DOHH2 (cell line): Measurements from ENCODE around the gene CDCP1.

Experiments used
- H3F3A ChIP-seq: fragments of 200-600 bp; sonication (generic), shearing (Covaris generic); 2 replicates; pipeline ENCODE4 v1.6.0; 2016; ENCODE audit warnings: antibody characterized with exemption, mild to moderate bottlenecking; ENCODE audit not compliant: control insufficient read depth, insufficient read depth
- H3K27ac ChIP-seq: fragments of 200-600 bp; sonication (generic); 2 replicates; pipeline ENCODE4 v1.5.1; 2014; ENCODE audit warnings: low read depth, mild to moderate bottlenecking, low read length, moderate library complexity
- H3K27me3 ChIP-seq: fragments of 200-600 bp; sonication (generic); 2 replicates; pipeline ENCODE4 v1.6.1; 2014; ENCODE audit warnings: mild to moderate bottlenecking, low read length, mixed read lengths; ENCODE audit not compliant: control insufficient read depth
- H3K36me3 ChIP-seq: fragments of 200-600 bp; sonication (generic); 2 replicates; pipeline ENCODE4 v1.6.1; 2014; ENCODE audit warnings: mild to moderate bottlenecking, low read length, moderate library complexity, mixed read lengths; ENCODE audit not compliant: control insufficient read depth
- H3K4me1 ChIP-seq: fragments of 200-600 bp; sonication (generic); 2 replicates; pipeline ENCODE4 v1.6.1; 2014; ENCODE audit warnings: mild to moderate bottlenecking, low read length, mixed read lengths; ENCODE audit not compliant: control insufficient read depth
- H3K4me2 ChIP-seq: fragments of 200-600 bp; sonication (generic); 2 replicates; pipeline ENCODE4 v1.6.0; 2014; ENCODE audit warnings: mild to moderate bottlenecking, low read length, moderate library complexity
- H3K4me3 ChIP-seq: fragments of 200-600 bp; sonication (generic); 2 replicates; pipeline ENCODE4 v1.5.1; 2014; ENCODE audit warnings: mild to moderate bottlenecking, low read length, mixed read lengths
- H3K79me2 ChIP-seq: fragments of 200-600 bp; sonication (generic); 2 replicates; pipeline ENCODE4 v1.6.1; 2014; ENCODE audit warnings: mild to moderate bottlenecking, low read length, mixed read lengths; ENCODE audit not compliant: control insufficient read depth
- H3K9me2 ChIP-seq: fragments of 200-600 bp; sonication (generic); replicated peaks from 2 replicates; pipeline ENCODE4 v1.6.1; 2014; ENCODE audit warnings: mild to moderate bottlenecking, low read length, mixed read lengths; ENCODE audit not compliant: control insufficient read depth
- H3K9me3 ChIP-seq: fragments of 200-600 bp; sonication (generic); 2 replicates; pipeline ENCODE4 v1.6.1; 2014; ENCODE audit warnings: antibody characterized with exemption, low read length, mixed read lengths; ENCODE audit not compliant: control insufficient read depth, insufficient read depth
- H4K20me1 ChIP-seq: fragments of 200-600 bp; sonication (generic); 2 replicates; pipeline ENCODE4 v1.6.0; 2014; ENCODE audit warnings: low read depth, mild to moderate bottlenecking, antibody characterized with exemption, low read length, moderate library complexity; ENCODE audit not compliant: control insufficient read depth, insufficient read depth
- CTCF ChIP-seq: fragments of 200-600 bp; sonication (generic); IDR thresholded peaks from one replicate; pipeline ENCODE4 v1.5.1; 2014; ENCODE audit warnings: antibody characterized with exemption, mild to moderate bottlenecking, low read depth, low read length; ENCODE audit not compliant: poor library complexity, severe bottlenecking
- EZH2phosphoT487 ChIP-seq: fragments of 200-600 bp; sonication (generic); IDR thresholded peaks from 2 replicates; pipeline ENCODE4 v1.6.1; 2017; ENCODE audit warnings: borderline replicate concordance, mild to moderate bottlenecking, antibody characterized with exemption, low read length, moderate library complexity, mixed read lengths

The CDCP1 gene

GRCh38 chr3:45164056-45164455, 17.9 kb upstream of the CDCP1 start:
- Histone ChIP-seq H4K20me1 (no peaks in the 10 kb centered on the region), H3K27me3 (peaks cover 28% of the 10 kb centered on the region), H3K9me2 (no peaks in the 10 kb centered on the region), H3K36me3 (no peaks in the 10 kb centered on the region), H3K9me3 (no peaks in the 10 kb centered on the region), H3K4me1 (no peaks in the 10 kb centered on the region), H3K4me3 (no peak overlapping the region), H3K79me2 (no peaks in the 10 kb centered on the region), H3K27ac (no peak overlapping the region), H3F3A (no peaks in the 10 kb centered on the region), H3K4me2 (no peak overlapping the region)
- no peak for TF ChIP-seq EZH2phosphoT487
- TF ChIP-seq CTCF, result no peak

GRCh38 chr3:45163481-45163880, 17.3 kb upstream of the CDCP1 start:
- no peak for TF ChIP-seq EZH2phosphoT487
- TF ChIP-seq CTCF, result no peak
- H3K4me3 ChIP-seq, result no peak overlapping the region
- no peaks in the 10 kb centered on the region for H3K4me1 ChIP-seq
- peaks cover 27% of the 10 kb centered on the region for H3K27me3 ChIP-seq
- no peaks in the 10 kb centered on the region for H3F3A ChIP-seq
- no peaks in the 10 kb centered on the region for H3K9me2 ChIP-seq
- no peaks in the 10 kb centered on the region for H3K9me3 ChIP-seq
- H4K20me1 ChIP-seq, result no peaks in the 10 kb centered on the region
- H3K36me3 ChIP-seq, result no peaks in the 10 kb centered on the region
- no peak overlapping the region for H3K4me2 ChIP-seq
- H3K79me2 ChIP-seq, result no peaks in the 10 kb centered on the region
- H3K27ac ChIP-seq, result no peak overlapping the region

- TF ChIP-seq EZH2phosphoT487 (no peak), CTCF (no peak)
- Histone ChIP-seq H3K4me3 (no peak overlapping the region), H3K79me2 (no peaks in the 10 kb centered on the region), H4K20me1 (no peaks in the 10 kb centered on the region), H3K36me3 (no peaks in the 10 kb centered on the region), H3F3A (no peaks in the 10 kb centered on the region), H3K27me3 (no peaks in the 10 kb centered on the region), H3K27ac (no peak overlapping the region), H3K9me3 (no peaks in the 10 kb centered on the region), H3K4me2 (no peak overlapping the region), H3K4me1 (no peaks in the 10 kb centered on the region), H3K9me2 (no peaks in the 10 kb centered on the region)
Observed at GRCh38 chr3:45154641-45155147, 8.5 kb upstream of the CDCP1 start.
